Liver (tissue), 9 donors: ENCODE data around the gene TOX4. TPM values are rescaled to one million over a fixed set of nuclear protein-coding genes. Genes with fewer than 3 reads are reported as not detected.

ENCODE experiments used
- DNase-seq: peaks from one replicate; pipeline ENCODE4 v3.0.0-alpha.2; 2017; ENCODE audit warnings: low spot score
- H3K27ac ChIP-seq, 2 donors: one replicate each; pipeline ENCODE4 v1.7.0; 2013; ENCODE audit warnings: inconsistent platforms in 2 of 2, low read length in 2 of 2, control low read depth in 1 of 2, low read depth in 1 of 2, mild to moderate bottlenecking in 1 of 2
- H3K27me3 ChIP-seq, 4 donors: one replicate each; pipeline versions ENCODE4 v1.6.1 to v1.7.0; 2013; ENCODE audit warnings: low read length in 3 of 4, inconsistent platforms in 1 of 4, mild to moderate bottlenecking in 1 of 4, moderate library complexity in 1 of 4; ENCODE audit not compliant: control insufficient read depth in 4 of 4, insufficient read depth in 4 of 4
- H3K36me3 ChIP-seq, 4 donors: one replicate each; pipeline versions ENCODE4 v1.6.1 to v1.7.0; 2013; ENCODE audit warnings: low read length in 3 of 4, mild to moderate bottlenecking in 3 of 4, low read depth in 1 of 4, moderate library complexity in 1 of 4; ENCODE audit not compliant: control insufficient read depth in 4 of 4, insufficient read depth in 3 of 4
- H3K4me1 ChIP-seq, 4 donors: one replicate each; pipeline versions ENCODE4 v1.6.1 to v1.7.0; 2013; ENCODE audit warnings: low read length in 3 of 4, mild to moderate bottlenecking in 3 of 4, moderate library complexity in 1 of 4; ENCODE audit not compliant: control insufficient read depth in 4 of 4, insufficient read depth in 4 of 4
- H3K4me3 ChIP-seq, 3 donors: one replicate each; pipeline versions ENCODE4 v1.6.1 to v1.7.0; 2013; ENCODE audit warnings: low read length in 3 of 3, control low read depth in 1 of 3, low read depth in 1 of 3, mild to moderate bottlenecking in 1 of 3
- H3K9ac ChIP-seq, 2 donors: one replicate each; pipeline ENCODE4 v1.7.0; 2013; ENCODE audit warnings: low read length in 2 of 2, mild to moderate bottlenecking in 2 of 2, moderate library complexity in 2 of 2, control low read depth in 1 of 2, low read depth in 1 of 2
- H3K9me3 ChIP-seq, 4 donors: one replicate each; pipeline versions ENCODE4 v1.6.1 to v1.7.0; 2013; ENCODE audit warnings: low read length in 3 of 4; ENCODE audit not compliant: control insufficient read depth in 4 of 4
- EGR1 ChIP-seq, 2 donors: IDR thresholded peaks; 2 replicates each; pipeline ENCODE4 v1.6.1; 2016 to 2018; ENCODE audit warnings: antibody characterized with exemption in 2 of 2, low read depth in 2 of 2
- FOXA1 ChIP-seq: IDR thresholded peaks from 2 replicates; pipeline ENCODE4 v1.6.1; 2016; ENCODE audit warnings: antibody characterized with exemption
- FOXA2 ChIP-seq: IDR thresholded peaks from 2 replicates; pipeline ENCODE4 v1.6.1; 2016; ENCODE audit warnings: antibody characterized with exemption
- HNF4A ChIP-seq, 2 donors: conservative IDR thresholded peaks; 2 replicates each; pipeline ENCODE4 v1.6.1; 2016; ENCODE audit warnings: antibody characterized with exemption in 2 of 2, mild to moderate bottlenecking in 2 of 2
- WGBS: extraction: QIAGEN DNeasy Blood & Tissue Kit; methylation state at CpG from one replicate; pipeline ENCODE4 v1.1.7; 2013; 5-methylcytosine and 5-hydroxymethylcytosine counted together
- polyA plus RNA-seq, 2 donors: library from polyadenylated mRNA; stranded (reverse) in 1 of 2; unstranded in 1 of 2; fragments of 200-250 nt in 1 of 2; fragments of >200 nt in 1 of 2; fragmentation: Nextera tagmentation in 1 of 2; extraction: Ambion mirVana in 1 of 2; gene quantifications; one replicate each; pipeline versions ENCODE4 v1.2.1 to v1.2.3, GENCODE V29; 2013 to 2015
- total RNA-seq, 2 donors: library from RNA; depleted of rRNA; stranded (reverse); fragments of >200 nt; gene quantifications; one replicate each; pipeline ENCODE4 v1.2.3, GENCODE V29; 2014
- TF ChIP-seq, protein P1 (sequence below): IDR thresholded peaks from 2 replicates; pipeline ENCODE4 v1.6.1; 2016; ENCODE audit warnings: antibody characterized with exemption, mild to moderate bottlenecking
- TF ChIP-seq, protein P2 (sequence below): fragments of 150-350 bp; IDR thresholded peaks from 2 replicates; pipeline ENCODE4 v1.5.1; 2017; ENCODE audit warnings: improper control_type of control experiment, low read depth, low read length; ENCODE audit not compliant: missing input control
- donor health status: healthy.
- donor health status: healthy.
- donor health status: healthy.
- donor health status: healthy.
- donor health status: healthy.

The TOX4 gene
- total and polyA plus RNA-seq, 4 donors: 16.9 to 29.8 (median 20.4) TPM

DNA sequence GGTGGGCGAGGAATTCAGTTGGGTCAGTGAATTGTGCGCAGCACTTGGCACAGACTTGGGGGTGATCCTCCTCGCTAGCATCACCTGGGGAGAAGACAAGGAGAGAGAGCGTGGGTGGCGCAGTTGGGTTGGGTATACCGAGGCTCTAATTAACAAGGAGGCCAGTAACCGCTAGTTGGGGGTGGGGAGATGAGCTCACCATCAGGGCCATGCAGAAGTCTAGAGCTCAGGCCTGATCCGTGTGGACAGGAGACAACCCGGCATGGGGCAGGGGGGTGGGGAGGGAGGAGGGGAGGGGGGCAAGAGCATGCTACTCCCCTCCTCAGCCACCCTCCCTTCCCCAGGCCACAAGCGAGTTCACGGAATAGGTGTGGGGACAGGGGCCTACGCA, 48.6 kb downstream of the TOX4 start:
- Histone ChIP-seq H3K36me3 (no peaks in the 10 kb centered on the region), H3K27me3 (no peaks in the 10 kb centered on the region), H3K9ac (no peak overlapping the region), H3K9me3 (no peaks in the 10 kb centered on the region), H3K4me1 (peaks cover 0 to 5% (median 2%) of the 10 kb centered on the region in 4 donors), H3K4me3 (peak overlapping the region in 2 of 3 donors; percentile 67 to 71), H3K27ac (no peak overlapping the region)
- TF ChIP-seq, protein P1, sequence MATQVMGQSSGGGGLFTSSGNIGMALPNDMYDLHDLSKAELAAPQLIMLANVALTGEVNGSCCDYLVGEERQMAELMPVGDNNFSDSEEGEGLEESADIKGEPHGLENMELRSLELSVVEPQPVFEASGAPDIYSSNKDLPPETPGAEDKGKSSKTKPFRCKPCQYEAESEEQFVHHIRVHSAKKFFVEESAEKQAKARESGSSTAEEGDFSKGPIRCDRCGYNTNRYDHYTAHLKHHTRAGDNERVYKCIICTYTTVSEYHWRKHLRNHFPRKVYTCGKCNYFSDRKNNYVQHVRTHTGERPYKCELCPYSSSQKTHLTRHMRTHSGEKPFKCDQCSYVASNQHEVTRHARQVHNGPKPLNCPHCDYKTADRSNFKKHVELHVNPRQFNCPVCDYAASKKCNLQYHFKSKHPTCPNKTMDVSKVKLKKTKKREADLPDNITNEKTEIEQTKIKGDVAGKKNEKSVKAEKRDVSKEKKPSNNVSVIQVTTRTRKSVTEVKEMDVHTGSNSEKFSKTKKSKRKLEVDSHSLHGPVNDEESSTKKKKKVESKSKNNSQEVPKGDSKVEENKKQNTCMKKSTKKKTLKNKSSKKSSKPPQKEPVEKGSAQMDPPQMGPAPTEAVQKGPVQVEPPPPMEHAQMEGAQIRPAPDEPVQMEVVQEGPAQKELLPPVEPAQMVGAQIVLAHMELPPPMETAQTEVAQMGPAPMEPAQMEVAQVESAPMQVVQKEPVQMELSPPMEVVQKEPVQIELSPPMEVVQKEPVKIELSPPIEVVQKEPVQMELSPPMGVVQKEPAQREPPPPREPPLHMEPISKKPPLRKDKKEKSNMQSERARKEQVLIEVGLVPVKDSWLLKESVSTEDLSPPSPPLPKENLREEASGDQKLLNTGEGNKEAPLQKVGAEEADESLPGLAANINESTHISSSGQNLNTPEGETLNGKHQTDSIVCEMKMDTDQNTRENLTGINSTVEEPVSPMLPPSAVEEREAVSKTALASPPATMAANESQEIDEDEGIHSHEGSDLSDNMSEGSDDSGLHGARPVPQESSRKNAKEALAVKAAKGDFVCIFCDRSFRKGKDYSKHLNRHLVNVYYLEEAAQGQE: no peak
- no peak for TF ChIP-seq FOXA2
- TF ChIP-seq, protein P2, sequence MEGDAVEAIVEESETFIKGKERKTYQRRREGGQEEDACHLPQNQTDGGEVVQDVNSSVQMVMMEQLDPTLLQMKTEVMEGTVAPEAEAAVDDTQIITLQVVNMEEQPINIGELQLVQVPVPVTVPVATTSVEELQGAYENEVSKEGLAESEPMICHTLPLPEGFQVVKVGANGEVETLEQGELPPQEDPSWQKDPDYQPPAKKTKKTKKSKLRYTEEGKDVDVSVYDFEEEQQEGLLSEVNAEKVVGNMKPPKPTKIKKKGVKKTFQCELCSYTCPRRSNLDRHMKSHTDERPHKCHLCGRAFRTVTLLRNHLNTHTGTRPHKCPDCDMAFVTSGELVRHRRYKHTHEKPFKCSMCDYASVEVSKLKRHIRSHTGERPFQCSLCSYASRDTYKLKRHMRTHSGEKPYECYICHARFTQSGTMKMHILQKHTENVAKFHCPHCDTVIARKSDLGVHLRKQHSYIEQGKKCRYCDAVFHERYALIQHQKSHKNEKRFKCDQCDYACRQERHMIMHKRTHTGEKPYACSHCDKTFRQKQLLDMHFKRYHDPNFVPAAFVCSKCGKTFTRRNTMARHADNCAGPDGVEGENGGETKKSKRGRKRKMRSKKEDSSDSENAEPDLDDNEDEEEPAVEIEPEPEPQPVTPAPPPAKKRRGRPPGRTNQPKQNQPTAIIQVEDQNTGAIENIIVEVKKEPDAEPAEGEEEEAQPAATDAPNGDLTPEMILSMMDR: no peak
- WGBS: 57% methylated on average over 12 of the region's 12 CpGs
- no peak for DNase-seq

DNA sequence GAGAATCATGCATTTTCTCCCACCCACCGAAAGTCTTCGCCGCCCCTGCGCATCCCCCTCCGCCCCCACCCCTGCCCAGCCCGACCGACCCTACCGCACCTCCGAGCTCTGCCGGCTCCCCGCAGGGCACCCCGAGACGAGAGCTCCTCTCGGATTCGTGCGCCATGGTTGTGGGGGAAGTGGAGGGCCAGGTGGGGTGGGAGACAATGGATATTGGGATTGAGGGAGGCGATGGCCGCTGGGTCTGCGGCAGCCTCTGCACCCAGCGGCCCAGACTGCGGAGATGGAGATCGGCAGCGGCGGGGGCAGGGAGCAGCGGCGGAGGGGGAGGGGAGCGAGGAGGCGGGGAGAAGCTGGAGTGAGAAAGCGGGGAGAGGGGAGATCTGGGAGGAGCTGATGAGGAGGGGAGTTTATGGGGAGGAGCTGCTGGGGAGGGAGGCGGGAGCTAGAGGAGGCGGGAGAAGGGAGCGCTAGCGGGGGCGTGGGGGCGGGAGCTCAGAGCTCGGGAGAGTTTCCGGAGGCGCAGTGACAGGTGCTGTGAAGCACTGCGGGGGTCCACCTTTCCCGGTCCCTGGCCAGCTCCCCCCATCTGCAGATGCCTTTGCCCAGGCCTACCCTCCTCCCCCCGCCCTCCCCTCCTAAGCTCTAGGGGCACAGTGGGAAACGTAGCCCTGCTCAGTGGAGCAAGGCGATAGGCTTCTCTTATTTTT, 49.1 kb downstream of the TOX4 start, which contains the start of gene SALL2:
TSS of gene SALL2 (minus strand) at position 385 of the 710 bp plus-strand sequence. CDS start at position 166, 219 bp downstream.
- Histone ChIP-seq H3K4me1 (peaks cover 0 to 5% (median 2%) of the 10 kb centered on the region in 4 donors), H3K9ac (peak within 1 kb of the TSS in 1 of 2 donors; percentile 19), H3K27me3 (no peaks in the 10 kb centered on the region), H3K27ac (peak within 1 kb of the TSS in 1 of 2 donors; percentile 6), H3K9me3 (no peaks in the 10 kb centered on the region), H3K36me3 (no peaks in the 10 kb centered on the region), H3K4me3 (peak within 1 kb of the TSS; percentile 56 to 71 (median 67))
- WGBS: 2% methylated on average over 43 of the region's 43 CpGs
- DNase-seq: peak; percentile 75
- TF ChIP-seq FOXA1 (no peak), EGR1 (IDR thresholded peaks at IDR 0.05; ENCODE audit: low read depth in 2 of 2) (peak; percentile 75 to 77)

DNA sequence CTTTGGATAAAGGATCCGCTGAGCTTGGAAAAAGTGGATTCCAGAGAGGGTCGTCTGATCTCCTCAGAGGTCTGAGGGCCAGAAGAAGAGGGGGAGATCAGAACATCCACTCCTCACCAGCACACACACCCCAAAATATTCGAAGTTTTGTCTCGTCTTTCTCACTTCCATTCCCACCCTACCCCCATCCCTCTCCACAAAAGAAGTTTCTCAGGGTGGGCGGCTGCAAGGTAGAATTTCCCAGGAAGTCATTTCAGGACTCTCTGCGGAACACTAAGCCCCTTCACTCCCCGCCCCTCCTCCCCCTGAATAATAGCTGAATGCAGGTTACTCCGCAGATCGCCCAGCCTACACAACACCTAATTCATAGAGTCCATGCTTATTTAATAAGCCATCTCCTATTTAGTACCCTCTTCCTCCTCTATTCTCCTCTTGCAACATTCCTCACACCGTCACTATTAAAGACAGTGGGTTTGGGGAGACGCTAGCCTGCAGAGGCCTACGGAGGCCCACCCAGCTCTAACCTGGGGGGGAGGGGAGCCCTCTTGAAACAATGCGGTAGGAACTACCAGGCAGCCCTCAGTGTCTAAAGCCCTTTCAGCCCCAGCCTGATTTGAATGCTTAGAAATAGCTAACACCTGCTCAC, 49.8 kb downstream of the TOX4 start:
- no peak for DNase-seq
- no peak overlapping the region for H3K27ac ChIP-seq
- peak overlapping the region in 2 of 3 donors; percentile 56 to 67 for H3K4me3 ChIP-seq
- H3K36me3 ChIP-seq: no peaks in the 10 kb centered on the region
- H3K9ac ChIP-seq: peak overlapping the region in 1 of 2 donors; percentile 19
- peaks cover 0 to 5% (median 2%) of the 10 kb centered on the region in 4 donors for H3K4me1 ChIP-seq
- no peak for TF ChIP-seq HNF4A (conservative IDR thresholded peaks at IDR 0.05)
- no peaks in the 10 kb centered on the region for H3K27me3 ChIP-seq
- 45% methylated on average over 13 of the region's 13 CpGs for WGBS
- no peaks in the 10 kb centered on the region for H3K9me3 ChIP-seq
